Midbrain (tissue), 1 donor: ENCODE results near the gene ODF2.
"Not testable (repeated sequence)": the region's sequence is repeated elsewhere in the genome, so short reads cannot be mapped to it uniquely, and the experiment has no call there.

Experiments
- DNase-seq: peaks from one replicate; lab custom pipeline; 2025; lab: John Stamatoyannopoulos, UW

Gene ODF2

DNA sequence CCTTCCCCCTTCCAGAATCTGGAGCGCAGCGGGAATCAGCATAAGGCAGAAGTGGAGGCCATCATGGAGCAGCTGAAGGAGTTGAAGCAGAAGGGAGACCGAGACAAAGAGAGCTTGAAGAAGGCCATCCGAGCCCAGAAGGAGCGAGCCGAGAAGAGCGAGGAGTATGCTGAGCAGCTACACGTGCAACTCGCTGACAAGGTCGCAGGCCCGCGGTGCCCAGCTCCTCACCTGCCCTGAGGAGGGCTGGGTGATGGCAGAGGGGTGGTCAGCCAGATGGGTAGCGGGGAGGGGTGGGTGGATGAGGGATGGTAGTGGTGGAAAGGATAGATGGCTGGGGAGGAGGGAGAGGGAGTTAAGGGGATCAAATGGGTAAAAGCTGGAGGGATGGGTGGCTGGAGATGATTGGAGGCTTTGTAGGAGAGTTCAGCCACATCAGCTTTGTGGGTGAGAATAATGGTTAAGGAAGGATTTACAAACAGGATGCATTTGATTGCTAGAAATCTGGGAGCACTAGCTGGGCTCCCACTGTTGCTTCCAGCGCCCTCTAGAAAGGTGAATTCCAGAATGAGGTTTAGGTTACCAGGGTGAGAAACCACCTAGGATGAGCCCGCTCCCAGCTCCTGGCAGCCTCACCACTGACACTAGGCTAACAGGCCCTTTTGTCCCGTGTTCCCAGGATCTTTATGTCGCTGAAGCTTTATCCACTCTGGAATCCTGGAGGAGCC, 29.0 kb downstream of the ODF2 start:
- no peak for DNase-seq

DNA sequence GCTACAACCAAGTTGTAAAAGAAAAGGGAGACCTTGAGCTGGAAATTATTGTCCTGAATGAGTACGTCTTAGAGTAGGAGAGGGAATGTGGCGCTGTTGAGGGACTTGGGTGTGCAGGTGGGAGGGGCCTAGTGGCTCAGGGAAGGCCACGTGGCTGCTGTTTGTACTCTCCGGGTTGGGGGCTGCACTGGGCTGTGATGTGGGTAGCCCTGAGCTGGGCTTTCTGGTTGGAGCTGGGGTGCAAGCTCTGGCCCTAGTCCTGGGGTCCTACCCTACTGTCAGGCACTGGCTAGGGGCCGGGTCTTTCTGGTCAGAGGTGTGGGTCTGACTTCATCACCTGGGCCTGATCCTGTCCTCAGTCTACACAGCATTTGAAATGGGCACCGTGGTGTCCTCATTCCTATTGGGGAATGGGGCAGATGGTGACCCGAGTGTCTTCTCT, 29.6 kb downstream of the ODF2 start:
- no peak for DNase-seq

DNA sequence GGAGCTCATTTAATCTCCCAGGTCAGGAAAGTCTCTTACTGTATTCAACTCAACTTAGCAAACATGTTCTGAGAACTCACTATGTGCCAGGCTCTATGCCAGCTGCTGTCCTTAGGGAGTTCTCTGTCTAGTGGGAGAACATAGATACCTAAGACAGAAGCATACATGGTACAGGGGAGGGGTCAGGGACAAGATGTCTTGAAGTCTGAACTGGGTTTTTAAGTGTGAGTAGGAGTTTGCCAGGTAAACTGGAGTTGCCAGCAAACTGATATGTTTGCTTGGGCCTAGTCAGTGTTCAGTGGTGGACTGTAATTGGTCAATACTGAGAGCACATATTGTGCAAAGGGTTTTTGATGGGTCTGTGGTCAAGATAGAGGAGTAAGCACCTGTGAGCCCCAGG, 30.4 kb downstream of the ODF2 start:
- no peak for DNase-seq

DNA sequence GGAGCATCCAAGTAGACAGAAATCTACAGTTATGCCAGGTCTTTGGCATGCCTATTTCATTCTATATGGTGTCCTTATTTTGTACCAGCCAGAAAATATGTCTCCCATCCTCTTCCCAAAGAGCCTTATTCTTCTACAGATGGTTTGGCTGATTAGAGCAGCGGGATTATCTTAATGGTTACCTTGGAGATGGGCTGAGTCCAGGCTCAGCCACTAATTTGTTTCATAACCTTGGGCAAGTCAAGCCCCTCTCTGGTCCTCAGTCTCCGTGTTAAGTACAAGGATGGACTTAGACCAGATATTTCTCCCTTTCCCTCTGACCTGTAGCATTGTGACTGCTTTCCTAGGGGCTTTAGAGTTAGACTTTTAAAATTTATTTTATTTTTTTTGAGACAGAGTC, 37.6 kb downstream of the ODF2 start:
- DNase-seq: no peak

DNA sequence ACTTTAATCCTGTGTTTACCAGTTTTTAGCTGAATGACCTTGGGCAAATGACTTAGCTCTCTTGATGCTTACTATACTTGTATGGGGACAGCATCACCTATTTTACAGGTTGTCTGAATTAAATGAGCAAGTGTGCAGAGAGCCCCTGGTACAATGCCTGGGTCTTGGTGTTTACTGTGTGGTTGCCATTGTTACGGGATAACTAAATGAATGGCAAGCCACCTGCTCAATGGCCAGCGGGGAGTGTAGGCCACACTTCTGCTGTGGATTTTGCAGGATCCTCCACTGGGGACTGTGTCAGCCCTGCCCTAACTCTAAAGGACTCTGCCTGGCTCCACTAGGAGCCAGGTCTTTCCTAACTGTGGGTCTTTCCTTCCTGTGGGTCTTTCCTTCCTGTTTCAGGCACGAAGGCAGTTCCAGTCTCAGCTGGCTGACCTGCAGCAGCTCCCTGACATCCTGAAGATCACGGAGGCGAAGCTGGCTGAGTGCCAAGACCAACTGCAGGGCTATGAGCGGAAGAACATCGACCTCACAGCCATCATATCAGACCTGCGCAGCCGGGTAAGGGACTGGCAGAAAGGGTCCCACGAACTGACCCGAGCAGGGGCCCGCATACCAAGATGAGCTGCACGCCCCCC, 38.4 kb downstream of the ODF2 start:
- no peak for DNase-seq

DNA sequence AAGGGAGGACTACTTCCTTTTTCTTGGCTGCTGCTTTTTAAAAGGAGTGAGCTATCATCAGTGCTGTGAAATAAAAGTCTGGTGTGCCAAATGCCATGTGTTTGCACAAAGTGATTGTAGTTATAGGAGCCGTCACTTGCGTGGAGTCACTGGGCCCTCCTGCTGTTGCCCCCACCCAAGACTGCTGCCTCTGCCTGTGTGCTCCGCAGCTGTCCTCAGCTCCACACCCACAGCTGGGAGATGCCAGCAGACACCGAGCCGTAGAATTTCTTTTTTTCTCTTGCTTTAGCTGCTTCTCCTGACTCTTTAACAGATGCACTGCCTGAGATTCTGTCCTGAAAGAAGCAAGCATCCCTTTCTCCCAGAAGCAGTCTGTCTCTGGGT, 38.9 kb downstream of the ODF2 start:
- no peak for DNase-seq

DNA sequence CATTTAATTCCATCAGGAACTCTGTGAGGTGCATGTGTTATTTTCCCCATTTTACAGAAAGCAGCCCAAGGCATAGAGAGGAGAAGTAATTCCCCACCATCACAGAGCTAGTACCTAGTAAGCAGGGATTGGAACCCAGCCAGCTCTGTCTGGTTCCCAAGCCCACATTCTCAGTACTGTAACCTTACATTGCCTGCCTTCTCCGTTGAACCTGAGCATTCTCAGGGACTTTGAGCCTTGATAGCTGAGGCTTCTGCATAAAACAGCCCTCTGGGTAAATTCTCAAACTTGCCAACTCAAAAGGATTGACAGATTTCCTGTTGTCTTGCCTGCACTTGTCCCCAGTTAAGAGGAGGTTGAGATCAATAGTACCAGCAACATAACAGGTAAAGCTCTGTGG, 39.5 kb downstream of the ODF2 start:
- DNase-seq: no peak

DNA sequence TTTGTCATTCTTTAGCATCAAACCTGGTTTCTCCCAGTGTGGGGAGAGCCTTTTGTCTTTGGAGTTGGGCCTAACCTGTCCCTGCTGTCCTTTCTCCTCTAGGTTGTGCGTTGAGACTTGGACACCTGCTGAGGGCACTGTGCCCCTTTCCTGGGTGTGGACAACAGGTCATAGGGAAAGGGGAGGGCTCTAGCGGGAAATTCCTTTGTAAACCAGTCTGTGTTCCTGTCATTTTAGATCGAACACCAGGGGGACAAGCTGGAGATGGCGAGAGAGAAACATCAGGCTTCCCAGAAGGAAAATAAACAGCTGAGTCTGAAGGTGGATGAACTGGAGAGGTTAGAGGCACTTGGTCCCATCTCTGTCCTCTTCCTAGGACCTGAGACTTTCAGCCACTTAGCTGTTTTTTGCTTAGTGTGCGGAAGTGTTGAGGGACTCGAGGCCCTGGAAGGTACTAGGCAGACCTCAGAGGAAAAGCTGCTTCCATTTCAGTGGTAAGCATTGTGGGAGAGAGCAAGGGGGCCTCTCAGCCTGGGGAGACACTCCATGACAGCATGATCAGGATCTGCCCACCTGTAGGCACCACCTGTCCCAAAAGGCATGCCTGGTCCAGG, 40.1 kb downstream of the ODF2 start:
- DNase-seq: no peak

DNA sequence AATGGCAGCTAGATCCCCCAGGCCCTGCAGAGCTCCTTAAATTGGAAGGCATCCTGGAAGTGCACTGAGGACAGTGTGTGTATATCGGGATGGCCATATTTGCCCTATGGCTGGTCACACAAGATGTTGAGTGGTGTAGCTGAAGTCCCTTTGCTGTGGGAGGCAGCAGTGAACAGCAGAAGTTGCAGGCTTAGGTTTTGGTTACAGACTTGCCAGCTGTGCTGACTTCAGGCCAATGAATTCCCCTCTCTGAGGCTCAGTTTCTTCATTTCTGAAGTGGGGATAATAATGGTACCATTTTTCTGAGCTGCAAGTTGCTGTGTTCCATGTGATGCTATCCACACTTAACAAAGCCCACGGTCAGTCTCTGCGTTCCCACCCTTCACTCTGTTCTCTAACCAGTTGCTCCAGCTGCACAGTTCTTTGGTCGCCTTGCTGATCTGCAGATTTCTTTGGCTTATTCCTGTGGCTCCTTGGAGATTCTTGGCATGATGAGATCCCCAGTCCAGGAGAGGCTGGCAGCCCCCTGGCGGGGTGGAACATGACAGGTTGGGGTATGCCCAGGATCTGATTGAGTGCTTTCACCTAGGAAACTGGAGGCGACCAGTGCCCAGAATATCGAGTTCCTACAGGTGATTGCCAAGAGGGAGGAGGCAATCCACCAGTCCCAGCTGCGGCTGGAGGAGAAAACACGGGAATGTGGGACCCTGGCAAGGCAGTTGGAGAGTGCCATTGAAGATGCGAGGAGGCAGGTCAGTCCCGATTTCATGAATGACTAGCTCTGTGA, 42.2 kb downstream of the ODF2 start:
- DNase-seq: peak; percentile 49

DNA sequence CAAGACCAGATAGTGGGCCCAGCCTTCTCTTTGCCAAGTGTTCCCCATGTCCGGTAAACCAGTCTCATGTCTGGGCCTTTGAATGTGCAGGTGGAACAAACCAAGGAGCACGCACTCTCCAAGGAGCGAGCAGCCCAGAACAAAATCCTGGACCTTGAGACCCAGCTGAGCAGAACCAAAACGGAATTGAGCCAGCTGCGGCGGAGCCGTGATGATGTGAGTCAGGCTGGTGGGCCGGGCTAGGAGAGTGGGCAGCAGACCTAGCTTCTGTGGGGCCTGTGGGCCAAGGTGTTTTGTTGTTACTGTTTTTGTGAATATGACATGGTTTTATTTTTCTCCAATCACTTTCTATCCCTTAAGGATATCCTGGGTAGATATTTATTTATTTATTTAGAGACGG, 43.1 kb downstream of the ODF2 start:
- no peak for DNase-seq

DNA sequence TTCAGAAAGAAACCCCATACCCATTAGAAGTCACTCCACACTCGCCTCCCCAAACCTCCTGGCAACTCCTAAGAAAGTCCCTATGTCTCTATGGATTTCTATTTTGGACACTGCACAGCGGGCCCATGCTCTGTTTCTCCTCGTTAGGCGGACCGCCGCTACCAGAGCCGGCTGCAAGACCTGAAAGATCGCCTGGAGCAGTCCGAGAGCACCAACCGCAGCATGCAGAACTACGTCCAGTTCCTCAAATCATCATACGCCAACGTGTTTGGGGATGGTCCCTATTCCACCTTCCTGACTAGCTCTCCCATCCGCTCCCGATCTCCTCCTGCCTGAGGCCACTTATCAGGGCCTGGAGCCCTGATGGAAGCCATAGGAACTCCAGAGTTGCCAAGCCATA, 44.1 kb downstream of the ODF2 start:
- DNase-seq: no peak

DNA sequence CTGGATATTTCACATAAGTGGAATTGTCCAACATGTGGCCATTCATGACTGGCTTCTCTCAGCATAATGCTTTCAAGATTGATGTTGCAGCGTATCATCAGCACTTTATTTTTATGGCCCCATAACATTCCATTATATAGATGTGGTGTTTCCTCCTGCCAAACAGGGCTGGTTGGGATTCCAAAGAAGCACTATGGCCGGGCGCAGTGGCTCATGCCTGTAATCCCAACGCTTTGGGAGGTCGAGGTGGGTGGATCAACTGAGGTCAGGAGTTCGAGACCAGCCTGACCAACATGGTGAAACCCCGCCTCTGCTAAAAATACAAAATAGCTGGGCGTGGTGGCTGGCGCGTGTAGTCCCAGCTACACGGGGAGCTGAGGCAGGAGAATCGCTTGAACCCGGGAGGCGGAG, 47.6 kb downstream of the ODF2 start:
- DNase-seq: not testable (repeated sequence)

DNA sequence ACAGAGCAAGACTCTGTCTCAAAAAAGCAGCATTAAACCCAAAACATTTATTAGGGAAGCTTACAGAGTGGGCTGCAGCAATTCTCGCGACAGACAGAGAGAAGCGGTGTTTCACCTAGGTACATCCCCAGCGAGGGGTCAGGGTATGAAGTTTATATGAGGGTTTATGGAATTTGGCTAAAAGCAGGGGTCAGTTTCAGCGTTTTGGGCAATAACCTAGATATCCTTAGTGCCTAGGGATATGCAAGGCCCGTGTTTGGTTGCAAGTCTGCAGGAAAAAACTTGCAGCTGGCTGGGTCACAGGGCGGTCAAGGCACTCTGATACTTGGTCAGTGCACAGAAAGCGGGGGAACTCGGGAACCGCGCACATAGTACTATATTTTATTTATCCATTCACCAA, 48.1 kb downstream of the ODF2 start:
- DNase-seq: no peak

DNA sequence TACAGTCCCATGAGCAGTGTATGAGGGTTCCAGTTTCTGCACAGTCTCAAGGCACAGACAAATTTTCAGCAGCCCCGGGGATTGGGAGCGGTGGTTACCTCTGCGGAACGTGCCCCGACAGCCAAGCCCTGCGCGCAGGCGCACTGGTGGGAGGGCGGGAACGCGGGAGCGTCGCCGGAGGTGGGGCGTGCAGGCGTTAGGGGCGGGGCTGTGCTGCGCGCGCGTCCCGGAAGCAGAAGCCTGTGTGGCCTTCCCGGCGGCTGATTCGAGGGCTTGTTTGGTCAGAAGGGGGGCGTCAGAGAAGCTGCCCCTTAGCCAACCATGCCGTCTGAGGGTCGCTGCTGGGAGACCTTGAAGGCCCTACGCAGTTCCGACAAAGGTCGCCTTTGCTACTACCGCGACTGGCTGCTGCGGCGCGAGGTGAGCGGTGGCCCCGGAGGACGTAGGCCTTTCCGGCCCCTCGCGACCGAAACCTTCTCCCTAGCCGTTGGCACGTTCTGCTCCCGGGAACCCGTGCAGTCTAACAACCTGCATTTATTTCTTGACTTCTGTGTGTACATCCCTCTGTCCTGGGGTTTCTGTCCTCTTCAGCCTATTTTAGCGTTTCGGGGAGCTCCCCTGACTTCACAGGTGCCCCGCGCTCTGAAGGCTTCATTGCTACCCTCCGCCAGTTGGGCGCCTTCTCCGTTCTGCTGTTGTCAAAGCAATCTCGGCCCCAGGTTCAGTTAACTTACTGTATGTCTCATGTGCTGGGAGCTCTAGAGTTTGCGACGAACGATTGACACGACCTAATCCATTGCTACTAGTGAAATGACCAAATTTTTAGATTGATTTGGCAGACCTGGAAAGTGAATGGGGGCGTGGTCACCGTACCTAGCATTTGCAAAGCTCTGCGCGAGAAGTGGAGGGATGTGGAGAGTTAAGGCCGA, 48.9 kb downstream of the ODF2 start, which contains the start of gene GLE1:
Gene GLE1 (plus strand): TSS at position 235 of the 929 bp plus-strand sequence. CDS start 87 bp downstream, at position 322.
- peak; percentile 97 for DNase-seq

DNA sequence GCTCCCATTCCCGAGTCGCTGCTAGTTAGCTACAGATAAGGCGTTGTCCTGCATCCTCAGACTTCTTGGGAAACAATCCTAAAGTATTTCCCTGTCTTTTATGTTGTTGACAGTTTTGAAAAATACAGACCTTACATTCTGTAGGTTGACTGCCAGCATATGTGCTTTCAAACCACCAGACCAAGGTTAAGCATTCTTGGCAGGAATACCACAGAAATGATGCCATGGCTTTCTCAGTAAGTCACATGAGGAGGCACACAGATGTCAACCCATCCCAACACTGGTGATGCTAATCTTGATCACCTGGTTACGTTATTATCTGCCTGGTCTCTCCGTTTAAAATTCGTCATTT, 49.6 kb downstream of the ODF2 start:
- no peak for DNase-seq

DNA sequence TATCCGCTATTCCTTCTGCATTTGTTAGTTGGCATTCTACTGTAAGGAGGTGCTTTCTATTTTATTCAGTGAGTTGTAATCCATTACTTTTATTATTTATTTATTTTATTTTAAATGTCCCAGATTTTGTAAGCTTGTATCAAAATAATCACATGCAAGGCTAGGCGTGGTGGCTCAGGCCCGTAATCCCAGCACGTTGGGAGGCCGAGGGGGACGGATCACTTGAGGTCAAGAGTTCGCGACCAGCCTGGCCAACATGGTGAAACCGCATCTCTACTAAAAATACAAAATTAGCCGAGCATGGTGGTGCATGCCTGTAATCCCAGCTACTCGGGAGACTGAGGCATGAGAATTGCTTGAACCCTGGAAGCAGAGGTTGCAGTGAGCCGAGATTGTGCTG, 50.1 kb downstream of the ODF2 start:
- DNase-seq: not testable (repeated sequence)

DNA sequence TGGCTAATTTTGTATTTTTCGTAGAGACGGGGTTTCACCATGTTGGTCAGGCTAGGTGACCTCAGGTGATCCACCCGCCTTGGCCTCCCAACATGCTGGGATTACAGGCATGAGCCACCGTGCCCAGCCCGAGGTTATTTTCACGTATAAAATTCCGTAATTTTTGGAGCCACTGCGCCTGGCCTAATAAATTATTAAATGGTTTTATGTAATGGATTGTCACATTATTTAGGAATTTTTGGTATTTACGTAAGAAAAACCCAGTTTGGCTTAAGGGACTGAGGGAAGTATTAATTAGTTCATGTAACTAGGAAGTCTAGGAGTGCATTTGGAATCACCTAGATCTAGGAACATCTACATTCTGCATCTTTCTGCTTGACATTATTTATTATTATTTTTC, 57.0 kb downstream of the ODF2 start:
- no peak for DNase-seq

DNA sequence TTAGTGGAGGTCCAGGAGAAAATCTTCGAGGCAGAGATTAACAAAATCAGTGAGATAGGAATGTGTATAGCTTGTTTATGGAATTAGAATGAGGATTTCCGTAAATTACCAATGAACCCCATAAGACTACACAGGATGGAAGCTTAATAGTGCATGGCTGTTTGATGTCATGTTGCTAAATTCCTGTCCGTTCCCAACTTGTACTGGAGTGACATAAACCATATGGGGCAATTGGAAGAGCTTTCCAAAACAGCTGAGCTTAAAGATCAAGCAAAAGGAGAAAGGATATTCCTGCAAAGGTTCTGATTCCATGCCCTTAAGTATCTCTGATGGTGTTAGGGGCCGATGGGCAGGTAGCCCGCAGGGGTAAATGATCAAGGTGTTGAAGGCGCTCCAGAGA, 66.2 kb downstream of the ODF2 start:
- DNase-seq: no peak

DNA sequence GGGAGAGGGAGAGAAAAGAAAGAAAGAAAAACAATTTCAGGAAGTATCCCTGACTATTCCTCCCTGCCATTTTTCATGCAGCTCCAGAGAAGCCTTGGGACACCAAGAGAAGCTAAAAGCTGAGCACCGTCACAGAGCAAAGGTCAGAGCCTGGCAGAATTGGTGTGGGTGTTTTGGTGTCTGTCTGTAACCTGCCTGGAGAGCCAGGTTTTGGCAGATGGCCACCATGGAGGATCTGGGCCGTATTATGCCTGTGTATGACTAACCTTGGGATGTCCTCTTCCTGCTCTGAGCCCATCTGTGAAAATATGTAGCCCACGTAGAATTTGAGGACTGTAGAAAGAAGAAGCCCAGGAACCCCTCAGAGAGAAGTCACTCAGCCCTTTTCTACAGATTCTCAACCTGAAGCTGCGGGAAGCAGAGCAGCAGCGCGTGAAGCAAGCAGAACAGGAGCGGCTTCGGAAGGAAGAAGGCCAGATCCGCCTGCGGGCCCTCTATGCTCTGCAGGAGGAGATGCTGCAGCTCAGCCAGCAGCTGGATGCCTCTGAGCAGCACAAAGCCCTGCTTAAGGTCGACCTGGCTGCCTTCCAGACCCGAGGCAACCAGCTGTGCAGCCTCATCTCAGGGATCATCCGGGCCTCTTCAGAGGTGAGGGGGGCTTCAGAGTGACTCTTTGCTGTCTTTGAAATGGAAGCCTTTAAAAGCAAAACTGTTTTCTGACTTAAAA, 67.6 kb downstream of the ODF2 start:
- DNase-seq: peak; percentile 19

DNA sequence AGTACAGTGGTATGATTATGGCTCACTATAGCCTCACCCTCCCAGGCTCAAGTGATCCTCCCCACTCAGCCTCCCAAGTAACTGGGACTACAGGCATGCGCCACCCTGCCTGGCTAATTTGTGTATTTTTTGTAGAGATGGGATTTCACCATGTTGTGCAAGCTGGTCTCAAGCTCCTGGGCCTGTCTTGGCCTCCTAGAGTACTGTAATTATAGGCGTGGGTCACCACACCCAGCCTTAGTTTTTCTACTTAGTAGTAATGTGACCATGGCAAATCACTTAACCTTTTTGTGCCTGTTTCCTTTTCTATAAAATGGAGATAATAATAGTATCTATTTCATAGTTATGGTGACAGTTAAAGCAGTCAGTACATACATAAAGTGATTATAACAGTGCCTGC, 70.9 kb downstream of the ODF2 start:
- no peak for DNase-seq
